ENCODE results near the gene FOXRED1. TPM values are rescaled to one million over a fixed set of nuclear protein-coding genes. Genes with fewer than 3 reads are reported as not detected.

Gene FOXRED1
- total RNA-seq, 1 donor from 2014 or later = 1.8 TPM

DNA sequence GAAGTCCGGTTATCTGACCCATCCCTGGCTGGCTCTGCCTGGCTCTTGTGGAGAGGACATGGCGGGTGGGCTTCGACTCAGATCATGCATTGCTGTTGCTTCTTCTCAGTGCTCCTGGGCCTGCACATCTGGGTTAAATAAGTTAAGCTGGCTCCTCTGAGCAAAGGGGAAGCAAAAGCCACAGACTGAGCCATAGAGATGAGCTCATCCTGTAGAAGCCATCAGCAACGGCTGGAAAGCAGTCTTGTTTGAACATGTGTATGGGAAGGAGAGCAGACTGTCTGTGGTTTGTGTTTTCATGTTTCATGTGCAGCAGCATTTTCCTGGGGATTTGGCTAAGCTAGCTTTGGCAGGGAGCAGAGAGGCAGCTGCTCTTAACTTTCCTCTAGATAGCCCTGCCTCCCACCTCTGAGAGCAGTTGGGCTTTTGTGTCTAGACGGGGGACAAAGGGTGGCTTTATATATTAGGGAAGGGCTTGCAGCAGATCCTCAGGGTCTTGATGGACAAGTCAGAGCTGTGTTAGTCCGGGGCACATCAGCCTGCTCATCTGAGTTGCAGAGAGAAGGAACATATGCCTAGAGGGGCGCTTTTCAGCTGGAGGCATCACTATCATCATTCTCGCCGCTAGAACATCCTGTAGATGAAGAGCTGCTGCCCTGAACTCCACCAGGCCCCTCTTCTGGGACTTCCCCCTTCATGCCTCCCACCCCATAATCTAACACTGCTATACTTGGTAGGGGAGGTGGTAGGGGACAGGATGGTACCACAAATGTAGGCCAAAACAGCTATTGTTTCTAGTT, 49.8 kb downstream of the FOXRED1 start:
- peaks cover 5 to 11% of the 10 kb centered on the region in 2 donors for H3K4me1 ChIP-seq
- peak overlapping the region; percentile 82 to 85 for H3K27ac ChIP-seq
- intact Hi-C loops (cut with DNase I) = no loop called here
- no peaks in the 10 kb centered on the region for H3K27me3 ChIP-seq
- H3K4me3 ChIP-seq = peak overlapping the region; percentile 21 to 53
- no peaks in the 10 kb centered on the region for H3K9me3 ChIP-seq
- TF ChIP-seq, protein P1, sequence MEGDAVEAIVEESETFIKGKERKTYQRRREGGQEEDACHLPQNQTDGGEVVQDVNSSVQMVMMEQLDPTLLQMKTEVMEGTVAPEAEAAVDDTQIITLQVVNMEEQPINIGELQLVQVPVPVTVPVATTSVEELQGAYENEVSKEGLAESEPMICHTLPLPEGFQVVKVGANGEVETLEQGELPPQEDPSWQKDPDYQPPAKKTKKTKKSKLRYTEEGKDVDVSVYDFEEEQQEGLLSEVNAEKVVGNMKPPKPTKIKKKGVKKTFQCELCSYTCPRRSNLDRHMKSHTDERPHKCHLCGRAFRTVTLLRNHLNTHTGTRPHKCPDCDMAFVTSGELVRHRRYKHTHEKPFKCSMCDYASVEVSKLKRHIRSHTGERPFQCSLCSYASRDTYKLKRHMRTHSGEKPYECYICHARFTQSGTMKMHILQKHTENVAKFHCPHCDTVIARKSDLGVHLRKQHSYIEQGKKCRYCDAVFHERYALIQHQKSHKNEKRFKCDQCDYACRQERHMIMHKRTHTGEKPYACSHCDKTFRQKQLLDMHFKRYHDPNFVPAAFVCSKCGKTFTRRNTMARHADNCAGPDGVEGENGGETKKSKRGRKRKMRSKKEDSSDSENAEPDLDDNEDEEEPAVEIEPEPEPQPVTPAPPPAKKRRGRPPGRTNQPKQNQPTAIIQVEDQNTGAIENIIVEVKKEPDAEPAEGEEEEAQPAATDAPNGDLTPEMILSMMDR (IDR thresholded peaks at IDR 0.05) = no peak
- H3K36me3 ChIP-seq = no peaks in the 10 kb centered on the region
- DNase-seq (ENCODE audit: low spot score in 2 of 2) = no peak

DNA sequence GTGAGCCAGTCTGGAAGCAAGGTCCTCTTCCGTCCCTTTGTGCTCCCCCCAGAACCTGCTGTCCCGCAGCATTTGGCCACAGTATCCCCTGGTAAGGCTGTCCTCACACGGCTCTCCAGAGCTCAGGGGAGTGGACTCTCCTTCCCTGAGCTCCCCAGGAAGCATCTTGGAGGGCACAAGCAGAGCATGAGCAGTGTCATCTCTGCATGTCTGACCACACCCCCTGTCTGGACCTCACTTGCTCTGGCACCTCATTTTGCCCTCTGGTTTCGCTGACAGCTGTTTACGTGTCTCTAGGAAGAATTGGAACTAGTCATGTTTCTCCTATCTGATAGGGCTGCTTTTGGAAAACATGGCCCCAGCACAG, 50.4 kb downstream of the FOXRED1 start:
- TF ChIP-seq, protein P1 (IDR thresholded peaks at IDR 0.05) = no peak
- intact Hi-C loops (cut with DNase I) = no loop called here

DNA sequence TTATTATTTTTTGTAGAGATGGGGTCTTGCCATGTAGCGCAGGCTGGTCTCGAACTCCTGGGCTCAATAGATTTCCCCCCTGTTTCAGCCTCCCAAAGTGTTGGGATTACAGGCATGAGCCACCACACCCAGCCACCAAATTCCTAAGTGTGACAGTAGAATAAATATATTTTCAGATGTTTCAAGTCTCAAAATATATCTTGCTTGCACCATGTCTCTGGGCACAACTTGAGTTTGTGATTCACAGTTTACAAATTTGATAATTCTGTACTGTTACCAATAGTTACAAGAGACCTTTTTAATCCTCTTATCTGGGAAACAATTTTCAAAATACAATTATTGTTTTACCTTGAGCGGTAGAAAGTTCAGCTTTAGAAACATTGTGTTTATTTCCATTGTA, 54.0 kb downstream of the FOXRED1 start:
- Histone ChIP-seq H3K27me3 (no peaks in the 10 kb centered on the region), H3K4me3 (no peak overlapping the region), H3K27ac (no peak overlapping the region), H3K9me3 (no peaks in the 10 kb centered on the region), H3K4me1 (peaks cover 5% of the 10 kb centered on the region in 2 donors), H3K36me3 (no peaks in the 10 kb centered on the region)
- no peak for DNase-seq (ENCODE audit: low spot score in 2 of 2)
- intact Hi-C loops (cut with DNase I) = no loop called here
- TF ChIP-seq, protein P1 (IDR thresholded peaks at IDR 0.05) = no peak

More for the DNA sequence above, 50.4 kb downstream of the FOXRED1 start:
- Histone ChIP-seq H3K27ac (peak overlapping the region; percentile 82 to 85), H3K4me1 (peaks cover 5 to 11% of the 10 kb centered on the region in 2 donors), H3K4me3 (no peak overlapping the region), H3K36me3 (no peaks in the 10 kb centered on the region), H3K27me3 (no peaks in the 10 kb centered on the region), H3K9me3 (no peaks in the 10 kb centered on the region)
- no peak for DNase-seq (ENCODE audit: low spot score in 2 of 2)

DNA sequence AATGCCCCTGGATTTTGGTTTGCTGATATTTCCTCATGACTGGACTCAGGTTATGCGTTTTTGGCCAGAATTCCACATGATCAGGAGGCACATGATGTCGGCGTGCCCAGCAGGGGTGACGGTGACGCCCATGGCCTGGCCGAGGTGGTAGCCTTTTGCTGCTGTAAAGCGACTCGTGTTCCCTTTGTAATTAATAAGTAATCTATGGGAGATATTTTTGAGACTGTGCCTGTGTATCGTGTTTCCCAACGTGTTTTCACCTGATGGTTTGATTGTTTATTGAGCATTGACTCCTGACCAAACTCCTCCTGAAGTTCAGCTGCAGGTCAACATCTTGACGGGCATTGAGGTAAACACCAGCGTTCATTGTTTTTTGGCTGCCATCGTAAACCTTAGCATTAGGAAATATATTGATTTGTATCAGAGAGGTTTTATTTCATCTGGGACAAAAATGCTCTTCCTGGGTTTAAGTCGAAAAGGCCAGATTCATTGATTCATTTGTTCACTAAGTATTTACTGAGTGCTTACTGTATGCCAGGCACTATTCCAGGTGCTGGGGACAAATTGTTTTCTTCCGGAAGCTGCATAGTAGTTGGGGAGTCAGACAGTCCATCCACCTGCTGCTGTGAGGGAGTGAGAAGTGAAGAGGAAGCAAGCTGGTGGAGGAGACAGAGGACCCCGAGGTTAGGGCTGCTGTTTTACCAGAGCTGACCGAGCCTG, 58.5 kb downstream of the FOXRED1 start:
- intact Hi-C loops (cut with DNase I) = no loop called here
- Histone ChIP-seq H3K27me3 (no peaks in the 10 kb centered on the region), H3K4me1 (no peaks in the 10 kb centered on the region), H3K9me3 (no peaks in the 10 kb centered on the region), H3K36me3 (peaks cover 7 to 15% of the 10 kb centered on the region in 2 donors), H3K4me3 (no peak overlapping the region), H3K27ac (no peak overlapping the region)
- TF ChIP-seq, protein P1 (IDR thresholded peaks at IDR 0.05) = no peak
- no peak for DNase-seq (ENCODE audit: low spot score in 2 of 2)

Other genes starting within 250 kb of the FOXRED1 start
- 33.0 TPM for gene CDON, start 206.3 kb upstream of the FOXRED1 start, total RNA-seq
- gene RPUSD4, start 57.5 kb upstream of the FOXRED1 start, total RNA-seq = 7.3 TPM
- gene FAM118B, start 57.4 kb upstream of the FOXRED1 start, total RNA-seq = 14.0 TPM
- gene SRPRA, start 259 bp upstream of the FOXRED1 start, total RNA-seq = 49.7 TPM
- gene TIRAP, start 13.9 kb downstream of the FOXRED1 start, total RNA-seq = 8.7 TPM
- 19.6 TPM for gene DCPS, start 34.9 kb downstream of the FOXRED1 start, total RNA-seq
- 61.4 TPM for gene ST3GAL4, start 86.5 kb downstream of the FOXRED1 start, total RNA-seq

Data from ascending aorta (tissue), 2 donors.